Activated naive CD4-positive, alpha-beta T cell treated with anti-CD3 and anti-CD28 coated beads, Interleukin-2, amount 10 ng/mL, durations not matched to agents 7 days and 5 days (primary cell): ENCODE data around the gene NPAS3.

ENCODE experiments used
- CTCF ChIA-PET: fragments of 350-600 bp; sonication (Branson Sonifier 250); formaldehyde crosslinking; loops from one replicate; lab custom pipeline; 2021; ENCODE audit warnings: antibody characterized with exemption; lab: Charles Lee
- DNase-seq: peaks from one replicate; pipeline ENCODE4 v3.0.0-alpha.2; 2020
- H3K27ac Mint-ChIP-seq: one replicate; pipeline ENCODE4 v1.8.0; 2021; ENCODE audit warnings: mild to moderate bottlenecking, moderate library complexity, mixed read lengths
- H3K27me3 Mint-ChIP-seq: one replicate; pipeline ENCODE4 v1.8.0; 2021; ENCODE audit warnings: mild to moderate bottlenecking, mixed read lengths
- H3K36me3 Mint-ChIP-seq: one replicate; pipeline ENCODE4 v1.8.0; 2021; ENCODE audit warnings: mixed read lengths
- H3K4me1 Mint-ChIP-seq: one replicate; pipeline ENCODE4 v1.8.0; 2021; ENCODE audit warnings: mixed read lengths
- H3K4me3 Mint-ChIP-seq: one replicate; pipeline ENCODE4 v1.8.0; 2021; ENCODE audit warnings: mild to moderate bottlenecking, moderate library complexity, mixed read lengths
- H3K9me3 Mint-ChIP-seq: one replicate; pipeline ENCODE4 v1.8.0; 2021; ENCODE audit warnings: mixed read lengths

NPAS3 gene

GRCh38 chr14:33509454-33509853 is 570.8 kb downstream of the NPAS3 start:
- H3K27me3 Mint-ChIP-seq = no peaks in the 10 kb centered on the region
- H3K9me3 Mint-ChIP-seq = no peaks in the 10 kb centered on the region
- CTCF ChIA-PET = no interaction called here
- H3K36me3 Mint-ChIP-seq = no peaks in the 10 kb centered on the region
- H3K4me1 Mint-ChIP-seq = no peaks in the 10 kb centered on the region
- H3K27ac Mint-ChIP-seq = no peak overlapping the region
- no peak overlapping the region for H3K4me3 Mint-ChIP-seq
- no peak for DNase-seq

DNA sequence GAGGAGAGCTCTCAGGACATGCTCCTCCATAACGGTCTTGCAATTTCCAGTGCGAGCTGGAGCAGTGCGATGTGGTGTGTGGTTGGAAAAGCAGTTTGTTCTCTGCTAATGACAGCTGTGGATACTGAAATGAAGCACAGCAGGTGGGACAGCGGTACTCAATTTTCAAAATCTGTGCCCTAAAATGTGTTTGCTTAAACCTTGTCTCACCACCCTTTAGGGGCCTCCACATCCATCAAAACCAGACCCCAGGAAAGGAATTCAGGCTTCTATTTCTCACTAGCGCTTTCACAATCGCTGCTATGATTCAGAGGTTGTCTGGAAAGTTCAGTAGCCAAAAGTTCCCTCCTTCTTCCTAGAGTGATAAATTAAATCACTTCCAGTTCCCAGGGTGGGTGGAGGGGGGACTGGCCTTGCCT is 571.4 kb downstream of the NPAS3 start:
- CTCF ChIA-PET = no interaction called here
- Mint-ChIP-seq H3K27ac (no peak overlapping the region), H3K4me1 (no peaks in the 10 kb centered on the region), H3K4me3 (no peak overlapping the region), H3K27me3 (no peaks in the 10 kb centered on the region), H3K36me3 (no peaks in the 10 kb centered on the region), H3K9me3 (no peaks in the 10 kb centered on the region)
- DNase-seq = no peak

DNA sequence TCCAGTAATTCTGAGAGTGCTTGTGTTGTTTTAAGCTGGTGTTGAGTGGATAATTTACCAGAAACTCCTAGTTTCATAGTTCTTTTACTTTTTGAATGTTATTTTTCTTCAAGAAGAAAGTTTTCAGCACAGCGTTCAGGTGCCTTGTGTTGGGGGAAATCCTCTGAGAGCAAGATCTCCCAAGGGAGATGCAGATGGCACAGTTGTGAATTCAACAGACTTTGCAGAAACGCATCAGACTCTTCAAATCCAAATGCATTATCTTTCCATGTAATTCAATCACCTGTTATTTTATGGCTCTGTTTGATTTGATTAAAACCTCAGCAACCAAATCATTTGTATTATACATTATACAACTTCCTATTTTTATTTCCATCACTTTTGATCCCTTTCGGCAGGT is 572.3 kb downstream of the NPAS3 start:
- H3K27ac Mint-ChIP-seq = no peak overlapping the region
- DNase-seq = no peak
- no peaks in the 10 kb centered on the region for H3K4me1 Mint-ChIP-seq
- no peaks in the 10 kb centered on the region for H3K36me3 Mint-ChIP-seq
- CTCF ChIA-PET = no interaction called here
- H3K27me3 Mint-ChIP-seq = no peaks in the 10 kb centered on the region
- H3K4me3 Mint-ChIP-seq = no peak overlapping the region
- no peaks in the 10 kb centered on the region for H3K9me3 Mint-ChIP-seq

DNA sequence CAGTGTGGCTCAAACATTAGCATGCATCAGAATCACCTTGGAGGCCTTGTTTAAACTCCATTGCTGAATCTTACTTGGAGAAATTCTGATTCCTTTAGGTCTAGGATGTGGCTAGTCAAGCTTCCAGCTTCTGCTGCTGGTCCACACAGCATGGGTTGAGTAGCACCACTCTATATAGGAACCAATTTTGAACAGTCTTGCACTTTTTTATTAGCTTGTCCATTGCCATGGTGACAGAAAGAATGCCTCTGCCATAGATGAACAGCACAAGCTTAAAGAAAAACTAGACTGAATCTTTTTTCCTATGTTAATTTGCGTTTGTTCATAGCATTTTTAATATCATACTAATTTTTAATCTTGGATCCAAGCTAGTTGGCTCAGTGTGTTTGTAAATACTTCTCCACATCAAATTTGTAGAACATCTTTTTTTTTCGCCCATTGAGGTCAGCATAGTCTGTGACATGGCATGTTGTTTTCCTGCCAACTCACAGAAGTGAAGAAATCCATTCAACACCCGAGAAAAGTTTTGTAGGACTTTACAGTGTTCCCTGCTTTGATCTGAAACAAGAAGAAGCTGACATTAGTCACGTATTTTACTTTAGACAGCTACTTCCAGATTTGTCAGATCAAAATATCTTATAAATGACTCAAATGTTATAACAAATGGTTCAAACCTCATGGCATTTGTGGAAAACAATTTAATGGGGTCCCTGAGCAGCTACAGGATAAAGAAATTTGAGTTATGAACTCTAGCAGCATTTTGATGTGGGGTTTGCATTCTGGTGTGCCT is 573.4 kb downstream of the NPAS3 start:
- no peaks in the 10 kb centered on the region for H3K4me1 Mint-ChIP-seq
- H3K4me3 Mint-ChIP-seq = no peak overlapping the region
- H3K36me3 Mint-ChIP-seq = no peaks in the 10 kb centered on the region
- H3K27me3 Mint-ChIP-seq = no peaks in the 10 kb centered on the region
- CTCF ChIA-PET = no interaction called here
- DNase-seq = no peak
- no peaks in the 10 kb centered on the region for H3K9me3 Mint-ChIP-seq
- no peak overlapping the region for H3K27ac Mint-ChIP-seq

DNA sequence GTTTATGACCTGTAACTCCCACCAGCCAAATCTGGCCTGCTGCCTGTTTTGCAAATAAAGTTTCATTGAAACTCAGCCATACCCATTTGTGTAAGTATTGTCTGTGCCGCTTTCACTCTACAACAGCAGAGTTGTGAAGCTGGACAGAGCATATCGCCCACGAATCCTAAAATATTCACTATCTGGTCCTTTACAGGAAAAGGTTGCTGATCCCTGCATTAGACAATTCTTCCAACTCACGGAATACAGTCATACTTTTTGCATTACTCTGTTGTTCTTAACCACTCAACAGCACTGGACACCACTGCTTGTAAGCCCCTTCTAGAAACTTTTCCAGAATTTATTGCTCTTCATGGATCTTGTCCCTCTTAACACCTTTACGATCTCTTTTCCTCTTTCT is 576.8 kb downstream of the NPAS3 start:
- H3K27ac Mint-ChIP-seq = no peak overlapping the region
- H3K9me3 Mint-ChIP-seq = no peaks in the 10 kb centered on the region
- no peak overlapping the region for H3K4me3 Mint-ChIP-seq
- H3K27me3 Mint-ChIP-seq = no peaks in the 10 kb centered on the region
- no peak for DNase-seq
- H3K4me1 Mint-ChIP-seq = no peaks in the 10 kb centered on the region
- CTCF ChIA-PET = no interaction called here
- no peaks in the 10 kb centered on the region for H3K36me3 Mint-ChIP-seq

GRCh38 chr14:33515899-33516298 is 577.2 kb downstream of the NPAS3 start:
- Mint-ChIP-seq H3K9me3 (no peaks in the 10 kb centered on the region), H3K36me3 (no peaks in the 10 kb centered on the region), H3K27ac (no peak overlapping the region), H3K4me3 (no peak overlapping the region), H3K27me3 (no peaks in the 10 kb centered on the region), H3K4me1 (no peaks in the 10 kb centered on the region)
- DNase-seq = no peak
- CTCF ChIA-PET = no interaction called here

DNA sequence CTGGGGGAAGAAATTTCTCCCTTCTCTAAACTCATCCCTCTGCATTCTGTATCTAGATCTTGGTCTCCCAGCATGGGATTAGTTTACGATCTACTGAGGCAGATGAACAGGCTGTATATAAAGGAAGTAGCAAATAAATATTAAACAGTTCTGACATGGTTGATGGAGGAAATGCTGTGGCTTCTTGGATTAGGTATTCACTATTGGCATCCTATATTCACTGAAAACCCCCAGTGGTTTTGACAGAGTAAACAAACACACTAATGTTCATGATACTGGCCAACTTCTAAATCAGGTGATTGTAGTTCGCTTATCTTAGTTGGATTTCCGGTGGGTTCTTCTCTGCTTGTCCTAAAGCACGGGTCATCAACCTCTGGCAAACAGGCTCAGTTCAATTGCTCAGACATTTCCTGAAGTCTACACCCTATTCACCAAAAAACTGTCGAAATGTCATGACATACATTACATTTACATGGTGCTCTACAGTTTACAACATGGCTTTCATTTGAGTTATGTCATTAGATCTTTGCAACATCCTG is 578.3 kb downstream of the NPAS3 start:
- no peaks in the 10 kb centered on the region for H3K27me3 Mint-ChIP-seq
- H3K9me3 Mint-ChIP-seq = no peaks in the 10 kb centered on the region
- no peaks in the 10 kb centered on the region for H3K36me3 Mint-ChIP-seq
- H3K27ac Mint-ChIP-seq = no peak overlapping the region
- DNase-seq = no peak
- no peak overlapping the region for H3K4me3 Mint-ChIP-seq
- H3K4me1 Mint-ChIP-seq = no peaks in the 10 kb centered on the region
- CTCF ChIA-PET = no interaction called here

- no peaks in the 10 kb centered on the region for H3K36me3 Mint-ChIP-seq
- H3K27ac Mint-ChIP-seq = no peak overlapping the region
- no peak overlapping the region for H3K4me3 Mint-ChIP-seq
- CTCF ChIA-PET = no interaction called here
- H3K27me3 Mint-ChIP-seq = no peaks in the 10 kb centered on the region
- no peak for DNase-seq
- no peaks in the 10 kb centered on the region for H3K9me3 Mint-ChIP-seq
- no peaks in the 10 kb centered on the region for H3K4me1 Mint-ChIP-seq
Measured at GRCh38 chr14:33521192-33521591, 582.5 kb downstream of the NPAS3 start.

DNA sequence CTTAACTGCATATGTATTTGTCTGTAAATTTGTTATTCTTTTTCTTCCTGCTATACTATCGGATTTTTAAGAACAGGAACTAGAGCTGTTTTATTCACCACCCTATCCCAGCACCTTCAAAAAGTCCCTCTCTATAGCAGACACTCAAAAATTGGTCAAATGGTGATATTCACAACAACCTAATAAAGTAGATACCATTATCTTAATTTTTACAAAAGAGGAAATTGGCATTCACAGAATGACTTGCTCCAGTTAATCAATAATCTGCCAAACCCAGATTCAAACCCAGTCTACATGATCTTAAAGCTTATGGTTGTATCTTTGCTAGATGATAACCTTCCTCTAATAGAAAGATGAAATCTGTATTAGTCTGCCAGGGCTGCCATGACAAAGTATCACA is 585.6 kb downstream of the NPAS3 start:
- no peak for DNase-seq
- no peaks in the 10 kb centered on the region for H3K9me3 Mint-ChIP-seq
- no peaks in the 10 kb centered on the region for H3K4me1 Mint-ChIP-seq
- CTCF ChIA-PET = no interaction called here
- H3K27me3 Mint-ChIP-seq = no peaks in the 10 kb centered on the region
- no peak overlapping the region for H3K4me3 Mint-ChIP-seq
- no peaks in the 10 kb centered on the region for H3K36me3 Mint-ChIP-seq
- H3K27ac Mint-ChIP-seq = no peak overlapping the region

GRCh38 chr14:33525626-33526025 is 586.9 kb downstream of the NPAS3 start:
- no peaks in the 10 kb centered on the region for H3K4me1 Mint-ChIP-seq
- H3K27ac Mint-ChIP-seq = peak overlapping the region; percentile 17
- no peaks in the 10 kb centered on the region for H3K36me3 Mint-ChIP-seq
- no peaks in the 10 kb centered on the region for H3K27me3 Mint-ChIP-seq
- CTCF ChIA-PET = no interaction called here
- H3K4me3 Mint-ChIP-seq = no peak overlapping the region
- no peak for DNase-seq
- no peaks in the 10 kb centered on the region for H3K9me3 Mint-ChIP-seq

- H3K4me3 Mint-ChIP-seq = no peak overlapping the region
- H3K27me3 Mint-ChIP-seq = no peaks in the 10 kb centered on the region
- H3K4me1 Mint-ChIP-seq = no peaks in the 10 kb centered on the region
- H3K27ac Mint-ChIP-seq = no peak overlapping the region
- DNase-seq = no peak
- H3K9me3 Mint-ChIP-seq = no peaks in the 10 kb centered on the region
- no peaks in the 10 kb centered on the region for H3K36me3 Mint-ChIP-seq
- CTCF ChIA-PET = no interaction called here
Measured at GRCh38 chr14:33527023-33527634, 588.5 kb downstream of the NPAS3 start.

DNA sequence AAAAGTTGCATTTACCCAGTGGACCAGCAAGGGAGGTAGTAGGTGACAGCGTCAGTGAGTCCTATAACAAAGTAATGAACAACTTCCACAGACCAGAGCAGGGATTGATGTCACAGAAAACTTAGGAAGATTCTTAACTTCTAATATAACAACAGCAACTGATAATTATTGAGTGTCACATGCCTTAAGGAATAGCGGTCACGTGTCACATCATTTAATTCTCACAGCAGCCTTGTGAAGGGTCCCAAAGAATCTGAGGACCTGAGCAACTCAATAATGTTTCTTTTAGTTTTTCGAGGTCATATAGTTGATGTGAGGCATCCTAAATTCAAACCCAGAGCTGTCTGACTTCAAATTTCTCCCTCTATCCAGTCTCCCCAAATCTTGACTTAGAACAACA is 590.0 kb downstream of the NPAS3 start:
- Mint-ChIP-seq H3K27ac (no peak overlapping the region), H3K9me3 (no peaks in the 10 kb centered on the region), H3K27me3 (no peaks in the 10 kb centered on the region), H3K4me1 (no peaks in the 10 kb centered on the region), H3K36me3 (no peaks in the 10 kb centered on the region), H3K4me3 (no peak overlapping the region)
- no peak for DNase-seq
- CTCF ChIA-PET = no interaction called here

GRCh38 chr14:33529787-33530757 is 591.4 kb downstream of the NPAS3 start:
- Mint-ChIP-seq H3K4me3 (no peak overlapping the region), H3K27ac (no peak overlapping the region), H3K27me3 (no peaks in the 10 kb centered on the region), H3K9me3 (no peaks in the 10 kb centered on the region), H3K4me1 (no peaks in the 10 kb centered on the region), H3K36me3 (no peaks in the 10 kb centered on the region)
- DNase-seq = no peak
- CTCF ChIA-PET = no interaction called here

GRCh38 chr14:33532553-33532952 is 593.9 kb downstream of the NPAS3 start:
- DNase-seq = no peak
- CTCF ChIA-PET = no interaction called here
- Mint-ChIP-seq H3K9me3 (no peaks in the 10 kb centered on the region), H3K36me3 (no peaks in the 10 kb centered on the region), H3K27me3 (no peaks in the 10 kb centered on the region), H3K27ac (no peak overlapping the region), H3K4me1 (no peaks in the 10 kb centered on the region), H3K4me3 (no peak overlapping the region)
